Left renal cortex interstitium (tissue), 4 donors: Measurements from ENCODE around the gene TTLL11. TPM values are rescaled to one million over a fixed set of nuclear protein-coding genes. Genes with fewer than 3 reads are reported as not detected.

Experiments
- DNase-seq, 4 donors: peaks; one replicate each; pipeline ENCODE4 v3.0.0-alpha.2; 2013; ENCODE audit warnings: low read depth in 4 of 4, low spot score in 2 of 4, missing footprints in 1 of 4
- polyA plus RNA-seq, 4 donors: library from polyadenylated mRNA; unstranded; fragments of 120-200 nt; gene quantifications; one replicate each; pipeline ENCODE4 v1.2.1, GENCODE V29; 2013; ENCODE audit not compliant: insufficient read length in 4 of 4

TTLL11 gene
- polyA plus RNA-seq, 4 donors = 6.4 to 7.8 (median 7.0) TPM

DNA sequence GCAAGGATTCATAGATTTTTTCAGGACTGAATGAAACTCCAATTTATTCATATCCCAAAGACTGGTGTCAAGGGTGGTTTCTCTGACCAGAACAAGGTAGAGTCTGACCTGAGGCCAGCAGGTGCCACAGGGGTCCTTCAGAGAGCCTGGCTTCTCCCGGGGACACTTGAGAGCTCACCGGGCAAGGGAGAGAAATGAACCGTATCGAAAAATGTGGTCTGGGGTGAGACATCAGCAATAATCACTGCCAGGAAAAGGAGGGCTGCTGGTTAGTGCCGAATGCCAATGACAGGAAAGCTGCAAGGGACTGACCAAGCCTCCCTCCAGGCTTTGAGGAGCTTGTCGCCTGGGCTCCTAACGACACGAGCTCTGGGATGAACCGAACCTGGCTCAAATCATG lies 142.7 kb downstream of the TTLL11 start:
- DNase-seq = no peak

DNA sequence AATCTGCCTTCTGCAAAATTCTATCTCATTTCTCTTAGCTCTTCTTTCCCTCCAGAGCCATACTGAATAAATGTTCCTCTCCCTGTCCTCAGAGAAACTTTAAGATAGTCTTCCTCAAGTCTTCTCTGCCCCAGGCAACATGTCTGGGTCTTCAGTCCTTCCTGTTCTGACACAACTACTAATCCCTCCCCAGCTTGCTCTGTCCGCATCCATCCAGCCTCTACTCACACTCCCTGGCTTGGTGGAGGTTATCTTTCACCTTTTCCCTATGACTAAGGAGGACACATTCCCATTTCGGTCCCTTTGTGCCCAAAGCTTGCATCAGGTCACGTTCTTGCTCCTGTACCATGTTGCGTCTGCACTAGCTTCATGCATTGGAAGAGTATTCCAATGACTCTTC lies 143.3 kb downstream of the TTLL11 start:
- no peak for DNase-seq

DNA sequence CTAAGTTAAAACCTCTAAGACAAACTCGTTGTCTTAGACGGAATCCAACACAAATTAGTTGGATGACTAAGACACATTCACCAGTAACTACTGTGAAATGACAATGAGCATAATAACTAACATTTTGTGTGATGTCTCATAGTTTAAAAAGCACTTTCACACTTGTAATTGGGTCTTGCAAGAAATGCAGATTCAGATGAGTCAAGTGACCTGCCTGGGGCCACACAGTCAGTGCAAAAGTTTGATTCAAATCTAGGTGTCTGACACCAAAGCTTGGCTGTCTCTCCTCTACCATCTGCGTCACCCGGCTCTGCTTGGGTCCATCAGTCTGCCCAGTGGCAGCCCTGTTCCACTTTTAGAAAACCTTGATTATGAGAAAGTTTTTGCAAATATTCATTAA lies 143.7 kb downstream of the TTLL11 start:
- DNase-seq = no peak

DNA sequence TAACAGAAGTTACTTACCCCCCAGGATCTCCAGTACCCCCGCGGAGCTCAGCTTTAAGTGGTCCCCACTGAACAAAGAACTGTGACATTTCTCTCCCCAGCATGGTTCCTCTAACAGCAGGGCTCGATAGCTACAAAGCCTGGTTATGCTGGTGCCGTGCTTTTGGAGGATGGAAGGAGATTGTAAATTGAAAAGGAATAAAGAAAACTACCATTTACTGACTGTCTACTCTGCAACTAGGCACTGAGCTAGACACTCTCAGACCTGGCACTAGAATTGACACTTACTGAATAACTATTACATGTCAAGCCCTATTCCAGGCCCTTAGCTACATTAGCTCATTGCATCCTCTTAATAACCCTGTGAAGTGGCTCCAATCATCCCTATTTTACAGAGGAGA lies 145.3 kb downstream of the TTLL11 start:
- DNase-seq = no peak

DNA sequence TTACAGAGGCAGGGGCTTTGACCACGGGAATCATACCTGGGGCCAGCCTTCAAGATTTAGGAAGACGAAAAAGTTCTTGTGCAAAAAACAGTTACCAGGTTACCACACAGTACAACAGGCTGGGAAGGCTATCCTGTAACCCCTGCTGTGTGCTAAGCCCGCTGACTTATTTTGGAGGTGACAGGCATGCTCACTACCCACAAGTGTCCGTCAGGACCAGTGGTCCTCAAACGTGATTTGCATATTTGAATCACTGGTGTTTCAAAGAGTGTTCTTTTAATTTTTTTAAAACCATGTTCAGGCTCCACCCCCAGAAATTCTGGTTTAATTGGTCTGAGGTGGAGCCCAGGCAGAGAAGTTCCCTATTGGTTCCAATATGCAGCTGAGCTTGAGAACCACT lies 146.6 kb downstream of the TTLL11 start:
- DNase-seq = no peak

DNA sequence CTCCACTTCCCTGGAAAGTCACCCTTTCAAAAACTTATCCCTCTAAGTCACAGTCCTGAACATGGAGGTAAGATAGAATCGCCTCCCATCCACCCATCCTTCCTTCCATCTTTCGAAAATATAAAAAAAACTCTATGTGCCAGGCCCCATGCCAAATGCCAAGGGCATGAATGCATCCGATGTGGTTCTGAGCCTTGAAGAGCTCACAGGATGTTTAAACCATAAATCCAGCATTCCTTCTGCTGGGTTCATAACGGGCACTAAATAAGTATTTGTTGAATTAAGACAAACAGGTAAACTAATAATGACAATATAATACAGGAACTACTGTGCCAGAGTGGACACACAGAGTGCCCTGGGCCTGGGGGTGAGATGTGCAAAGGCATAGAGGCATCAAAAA lies 147.3 kb downstream of the TTLL11 start:
- DNase-seq = no peak

DNA sequence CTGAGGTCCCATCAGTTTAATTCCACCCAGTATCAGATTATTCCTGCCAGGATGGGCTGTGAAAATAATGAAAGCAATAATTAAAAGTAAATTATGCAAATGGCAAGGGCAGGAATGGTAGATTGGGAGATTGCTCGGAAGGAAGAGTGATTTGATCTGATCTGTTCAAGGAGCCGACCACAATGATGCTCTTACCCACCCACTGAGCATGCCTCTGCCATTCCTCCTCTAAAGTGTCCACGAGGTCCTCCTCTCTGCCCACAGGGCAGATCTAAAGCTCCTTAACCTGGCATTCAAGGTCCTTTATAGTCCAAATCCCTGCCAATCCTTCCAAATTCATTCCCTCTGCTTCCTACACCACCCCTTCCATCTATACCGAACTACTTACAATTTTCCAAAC lies 147.8 kb downstream of the TTLL11 start:
- no peak for DNase-seq

DNA sequence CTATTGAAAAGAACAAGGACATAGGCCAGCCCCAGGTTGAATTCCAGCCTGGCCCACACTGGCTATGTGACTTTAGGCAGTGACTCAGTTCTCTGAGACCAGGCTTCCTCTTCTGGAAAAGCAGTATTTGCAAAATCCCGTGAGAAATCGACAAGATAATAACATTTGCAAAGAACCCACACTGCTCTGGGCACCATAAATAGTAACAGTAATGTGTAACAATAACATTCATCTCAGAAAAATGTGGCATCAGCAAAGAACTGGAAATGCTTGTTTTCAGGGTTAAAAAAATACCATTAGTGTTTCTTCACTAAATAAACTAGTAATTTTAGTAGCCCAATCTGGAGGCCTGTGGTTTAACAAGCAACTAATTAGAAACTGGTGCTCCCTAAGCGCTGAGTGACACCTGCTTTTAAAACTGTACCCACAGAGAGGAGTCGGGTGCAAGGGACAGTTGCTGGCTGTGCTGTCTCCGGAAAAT lies 148.4 kb downstream of the TTLL11 start:
- no peak for DNase-seq

DNA sequence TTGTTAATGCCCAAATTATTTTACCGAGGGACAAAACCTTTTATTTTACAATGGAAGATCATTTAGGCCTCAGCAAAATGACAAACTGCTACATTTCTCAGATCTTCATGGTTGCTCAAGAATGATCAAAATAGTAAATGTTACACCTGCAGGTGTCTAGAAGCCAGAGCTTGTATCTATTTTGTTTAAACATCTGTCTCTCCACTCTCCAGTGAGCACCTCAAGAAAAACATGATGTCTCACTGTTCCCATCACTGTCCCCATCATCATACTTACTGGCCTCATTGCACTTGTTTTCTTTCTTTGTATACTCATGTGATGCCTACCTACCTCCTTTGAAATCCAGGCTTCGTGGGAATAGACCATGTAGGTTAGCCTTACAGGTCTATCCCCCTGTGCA lies 149.6 kb downstream of the TTLL11 start:
- no peak for DNase-seq

DNA sequence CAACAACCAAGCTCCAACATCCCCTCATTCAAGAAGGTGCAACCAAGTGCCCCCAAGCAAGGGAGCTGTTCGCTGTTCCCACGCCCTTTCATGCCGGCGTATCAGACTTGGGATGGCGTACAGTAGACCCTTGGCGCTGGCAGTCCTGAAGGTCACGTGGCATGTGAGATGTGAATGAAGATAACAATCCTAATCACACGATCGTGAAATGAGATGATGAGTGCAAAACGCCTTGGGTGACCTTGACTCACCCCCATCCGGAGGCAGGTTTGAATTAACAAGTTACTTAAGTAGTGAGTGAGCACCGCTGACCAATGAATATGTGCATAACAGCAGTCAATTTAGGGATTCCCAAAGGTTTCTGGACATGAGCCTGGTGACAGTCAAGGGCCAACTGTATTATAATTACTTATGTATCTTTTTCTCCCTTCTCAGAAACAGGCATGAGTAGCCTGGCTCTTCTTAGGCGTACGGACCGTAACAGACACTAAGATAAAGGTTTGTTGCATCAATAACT lies 150.2 kb downstream of the TTLL11 start:
- DNase-seq = no peak

DNA sequence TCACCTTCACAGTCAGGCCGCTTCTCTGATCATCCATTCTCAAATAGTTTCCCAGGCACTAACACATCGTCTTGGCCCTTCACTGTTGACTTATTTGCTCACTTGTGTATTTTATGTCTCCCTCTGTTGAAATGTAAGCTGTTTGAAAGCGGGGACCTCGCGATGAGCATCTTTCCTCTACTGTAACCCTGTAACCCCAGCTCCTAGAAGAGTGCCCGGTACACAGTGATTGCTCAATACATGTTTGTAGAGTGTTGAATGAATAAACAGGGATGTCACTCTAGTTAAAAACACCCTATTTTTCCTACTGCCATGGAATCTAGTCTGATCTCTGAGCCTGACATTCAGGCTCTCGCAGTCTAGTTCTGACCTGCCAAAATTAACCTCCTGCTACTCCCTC lies 150.8 kb downstream of the TTLL11 start:
- DNase-seq = no peak

DNA sequence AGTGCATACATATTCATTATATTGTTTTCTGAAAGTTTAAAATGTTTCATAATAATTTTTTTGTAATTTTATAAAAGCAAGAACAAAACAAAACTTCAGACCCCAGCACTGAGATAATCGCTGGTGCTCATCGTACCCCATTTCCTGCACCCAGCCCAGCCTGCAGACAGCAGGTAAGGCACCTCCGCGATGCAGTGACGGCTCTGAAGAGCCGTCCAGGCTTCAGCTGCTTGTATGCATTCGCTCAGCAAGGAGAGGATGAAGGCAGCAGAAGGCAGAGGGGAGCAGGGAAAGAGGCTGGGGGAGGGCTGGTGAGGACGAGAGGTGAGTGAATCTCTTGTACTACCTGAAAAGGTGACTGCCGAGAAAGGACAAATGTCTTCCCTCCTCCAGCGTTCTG lies 153.5 kb downstream of the TTLL11 start:
- no peak for DNase-seq

DNA sequence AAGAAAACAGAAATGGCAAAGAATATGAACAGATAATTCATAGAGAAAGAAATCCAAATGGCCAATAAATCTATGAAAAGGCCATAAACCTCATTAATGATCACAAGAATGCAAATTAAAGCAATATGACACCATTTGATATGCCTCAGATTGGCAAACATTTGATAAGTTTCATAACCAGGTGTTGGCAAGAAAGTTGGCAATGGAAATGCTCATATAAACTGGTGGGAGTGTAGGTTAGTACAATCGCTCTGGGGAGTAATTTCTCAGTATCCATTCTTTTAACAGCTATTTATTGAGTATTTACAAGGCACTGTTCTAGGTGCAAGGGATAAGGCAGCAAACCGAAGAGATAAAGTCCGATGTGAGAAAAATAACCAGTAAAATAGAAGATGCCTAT lies 154.5 kb downstream of the TTLL11 start:
- no peak for DNase-seq

DNA sequence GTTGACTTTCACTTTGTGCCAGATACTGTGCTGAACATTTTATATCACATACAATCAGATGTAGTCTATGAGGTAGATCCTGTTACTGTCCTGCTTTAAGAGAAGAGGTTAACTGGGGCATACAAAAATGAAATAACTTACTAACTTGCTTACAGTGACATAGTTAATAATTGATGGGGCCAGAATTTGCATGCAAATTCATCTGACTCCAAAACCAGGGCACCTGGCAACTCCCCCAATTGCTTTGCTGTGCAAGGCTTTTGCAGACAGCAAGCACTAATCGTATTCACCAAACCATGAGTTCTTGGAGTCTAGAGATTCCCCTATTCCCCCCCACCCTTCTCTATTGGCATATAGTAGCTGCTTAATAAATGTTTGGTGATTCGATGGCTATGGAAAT lies 155.9 kb downstream of the TTLL11 start:
- DNase-seq = no peak

DNA sequence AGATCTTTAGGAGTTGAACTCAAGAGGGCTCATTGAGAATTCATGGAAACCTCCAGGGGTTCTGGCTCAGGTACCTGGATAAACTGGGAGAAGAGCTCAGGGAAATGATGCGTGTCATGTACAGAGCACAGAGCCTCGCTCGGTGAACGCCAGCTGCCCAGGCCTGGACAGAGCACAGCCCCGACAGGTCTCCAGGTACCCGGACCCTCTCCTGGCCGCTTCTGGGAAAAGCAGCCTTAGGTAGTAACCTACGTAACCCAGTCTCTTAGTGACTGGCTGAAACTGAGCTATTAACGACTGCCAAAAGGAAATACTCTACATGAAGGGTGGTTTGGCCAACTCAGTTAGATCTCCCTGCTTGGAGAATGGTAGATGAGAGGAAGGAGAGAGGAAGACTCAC lies 157.4 kb downstream of the TTLL11 start:
- no peak for DNase-seq

DNA sequence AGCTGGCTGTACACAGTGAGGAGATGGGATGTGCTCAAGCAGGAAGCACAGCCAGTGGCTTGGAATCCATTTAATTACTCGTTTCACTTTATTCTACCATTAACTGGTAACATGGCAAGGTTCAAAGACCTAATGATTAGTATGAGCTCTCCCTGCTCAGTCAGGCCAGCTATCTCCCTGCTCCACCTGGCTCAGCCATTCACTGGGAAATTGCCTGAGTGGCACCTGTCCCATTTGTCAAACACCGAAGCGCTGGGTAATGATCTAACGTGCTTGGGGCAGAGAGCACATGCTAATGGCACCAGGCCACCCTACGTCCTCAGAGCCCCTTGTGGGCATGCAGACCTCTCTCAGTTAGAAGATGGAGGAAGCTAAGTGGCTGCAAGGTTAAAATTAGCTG lies 162.2 kb downstream of the TTLL11 start:
- DNase-seq = no peak

DNA sequence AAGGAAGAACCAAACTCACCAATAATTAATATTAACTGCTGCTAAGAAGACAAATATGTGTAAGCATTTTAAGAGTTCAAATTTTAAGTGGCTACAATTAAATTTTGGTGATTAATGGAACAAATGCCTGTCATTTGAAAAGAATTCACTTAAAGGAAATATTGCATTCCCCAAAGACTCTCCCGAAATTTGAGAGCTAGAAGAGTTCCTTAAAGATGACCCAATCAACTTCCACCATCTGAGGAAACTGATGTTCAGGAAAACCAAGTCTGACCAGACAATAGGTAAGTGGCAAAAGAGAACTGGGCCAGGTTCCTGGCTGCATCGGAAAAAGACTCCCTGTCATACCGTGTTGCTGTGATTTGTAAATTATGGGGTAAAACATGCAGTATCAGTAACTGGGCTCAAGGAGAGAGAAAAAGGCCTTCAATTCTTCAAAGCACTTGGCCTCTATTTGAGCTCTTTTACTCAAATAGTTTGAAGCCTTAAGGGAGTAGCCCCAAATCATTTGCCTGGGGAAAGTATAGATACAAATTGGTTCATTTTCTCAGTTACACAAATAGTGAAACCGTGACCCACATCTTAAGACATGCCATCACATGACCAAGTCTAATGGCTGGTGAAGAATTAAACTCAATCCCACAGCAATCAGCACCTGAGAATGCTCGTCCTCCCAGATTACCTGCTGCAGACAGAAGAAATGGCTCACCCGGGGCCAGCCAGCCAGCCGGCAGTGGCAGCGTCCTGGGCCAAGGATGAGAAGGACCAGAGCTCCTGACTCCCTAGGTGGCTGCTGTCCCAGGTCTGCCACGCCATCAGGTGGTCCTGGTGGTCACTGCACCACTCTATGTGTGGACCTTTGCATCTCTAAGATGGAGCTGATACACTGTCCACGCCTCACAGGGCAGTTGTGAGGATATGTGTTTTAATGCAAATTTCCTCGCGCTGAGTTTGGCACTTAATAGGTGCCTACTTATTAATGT lies 162.9 kb downstream of the TTLL11 start:
- no peak for DNase-seq

DNA sequence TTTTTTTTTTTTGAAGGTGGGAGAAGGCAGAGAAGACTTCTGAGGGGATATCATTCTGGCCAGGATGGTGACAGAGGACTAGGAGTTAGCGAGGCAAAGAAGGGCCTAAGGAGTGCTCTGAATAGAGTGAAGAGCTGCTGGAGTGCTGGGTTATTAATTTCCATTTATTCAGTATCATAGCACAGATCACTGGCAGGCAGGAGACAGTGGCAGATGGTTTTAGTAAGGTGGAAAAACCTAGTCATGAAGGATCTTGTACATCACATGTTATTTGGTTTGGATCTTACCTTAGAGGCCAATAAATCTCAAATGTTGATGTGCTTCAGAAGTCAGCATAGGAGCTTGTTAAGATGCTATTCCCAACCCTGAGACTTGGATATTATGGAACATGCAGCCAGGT lies 165.5 kb downstream of the TTLL11 start:
- no peak for DNase-seq

DNA sequence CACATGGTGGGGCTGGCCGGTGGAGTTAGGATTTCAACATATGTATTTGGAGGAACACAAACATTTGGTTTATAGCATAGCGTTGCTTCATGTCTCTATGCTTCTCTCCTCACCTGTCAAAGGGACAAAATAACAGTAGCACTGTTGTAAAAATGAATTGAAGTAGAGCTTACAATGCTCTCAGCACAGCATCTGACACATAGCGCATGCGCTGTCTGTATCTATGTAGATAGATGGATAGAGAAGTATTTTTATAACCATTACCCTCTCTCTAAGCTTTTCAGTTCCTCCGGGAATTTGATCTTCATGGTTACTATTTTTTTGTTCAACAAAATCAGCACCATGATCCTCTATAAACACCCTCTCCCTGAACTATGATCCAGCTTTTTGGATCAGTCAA lies 166.0 kb downstream of the TTLL11 start:
- no peak for DNase-seq

DNA sequence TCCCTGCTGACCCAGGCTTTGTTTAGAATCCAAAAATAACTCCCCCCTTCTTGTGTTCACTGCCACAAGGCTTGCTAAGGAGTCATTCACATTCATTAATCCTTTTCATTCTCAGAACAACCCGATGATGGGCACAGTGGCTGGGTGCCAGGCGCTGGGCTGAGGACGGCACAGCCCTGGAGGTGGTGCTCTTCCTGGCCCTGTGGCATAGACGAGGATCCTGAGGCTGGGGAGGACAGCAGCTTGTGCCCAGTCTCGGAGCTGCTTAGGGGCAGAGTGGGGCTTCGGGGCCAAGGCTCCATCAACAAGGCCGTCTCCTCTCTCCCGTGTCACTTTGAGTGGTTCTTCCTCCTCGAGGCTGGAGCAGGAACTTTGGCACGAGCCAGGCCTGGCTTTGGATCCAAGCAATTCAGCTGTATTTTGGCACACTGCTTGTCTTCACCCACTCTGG lies 166.7 kb downstream of the TTLL11 start:
- DNase-seq = no peak

DNA sequence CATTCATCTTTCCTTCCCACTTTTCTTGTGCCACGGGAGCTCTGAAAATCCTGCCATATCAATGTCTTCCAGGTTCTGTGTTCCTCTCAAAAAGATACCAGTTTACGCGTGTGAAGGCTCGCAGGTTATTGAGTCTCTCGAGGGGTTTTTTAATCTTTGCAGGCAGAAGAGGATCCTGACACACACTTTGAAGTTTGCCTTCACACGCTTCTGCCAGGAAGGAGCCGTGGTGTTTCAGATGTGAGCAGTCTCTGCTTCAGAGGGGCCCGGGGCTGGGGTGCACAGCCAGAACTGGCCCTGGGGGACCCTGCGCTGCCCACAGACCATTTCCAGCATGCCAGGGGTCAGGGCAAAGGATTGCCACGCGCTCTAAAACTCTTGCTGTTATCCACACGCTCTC lies 167.2 kb downstream of the TTLL11 start:
- no peak for DNase-seq

DNA sequence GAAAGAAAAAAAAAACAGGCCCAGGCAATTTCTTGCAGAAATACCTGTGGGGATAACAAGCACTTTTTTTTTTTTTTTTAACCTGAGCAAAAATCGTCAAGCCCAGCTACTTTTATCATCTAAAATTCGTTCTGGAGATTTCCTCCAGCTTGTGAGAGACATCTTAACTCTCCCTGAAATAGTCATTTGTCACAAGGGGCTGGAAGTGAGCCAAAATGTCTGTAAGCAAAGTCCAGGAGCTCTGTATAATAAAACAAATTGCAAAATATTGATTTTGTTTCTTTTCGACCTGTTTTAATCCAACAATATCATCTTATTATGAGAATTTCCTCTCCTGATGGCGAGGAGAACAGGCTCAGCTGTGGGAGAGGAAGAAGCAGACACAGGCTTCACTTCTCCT lies 168.4 kb downstream of the TTLL11 start:
- no peak for DNase-seq
